ENCODE results near the gene EIF2AK2.

Gene EIF2AK2

GRCh38 chr2:37154785-37155184 lies 2.0 kb downstream of the EIF2AK2 start:
- no peak for TF ChIP-seq SIN3A (IDR thresholded peaks at IDR 0.05; ENCODE audit: borderline replicate concordance, insufficient read depth, low read length)
- no peak for TF ChIP-seq FOXP2 (optimal IDR thresholded peaks at IDR 0.05; ENCODE audit: borderline replicate concordance, extremely low read depth, extremely low read length, insufficient read depth)
- TF ChIP-seq, protein P1, sequence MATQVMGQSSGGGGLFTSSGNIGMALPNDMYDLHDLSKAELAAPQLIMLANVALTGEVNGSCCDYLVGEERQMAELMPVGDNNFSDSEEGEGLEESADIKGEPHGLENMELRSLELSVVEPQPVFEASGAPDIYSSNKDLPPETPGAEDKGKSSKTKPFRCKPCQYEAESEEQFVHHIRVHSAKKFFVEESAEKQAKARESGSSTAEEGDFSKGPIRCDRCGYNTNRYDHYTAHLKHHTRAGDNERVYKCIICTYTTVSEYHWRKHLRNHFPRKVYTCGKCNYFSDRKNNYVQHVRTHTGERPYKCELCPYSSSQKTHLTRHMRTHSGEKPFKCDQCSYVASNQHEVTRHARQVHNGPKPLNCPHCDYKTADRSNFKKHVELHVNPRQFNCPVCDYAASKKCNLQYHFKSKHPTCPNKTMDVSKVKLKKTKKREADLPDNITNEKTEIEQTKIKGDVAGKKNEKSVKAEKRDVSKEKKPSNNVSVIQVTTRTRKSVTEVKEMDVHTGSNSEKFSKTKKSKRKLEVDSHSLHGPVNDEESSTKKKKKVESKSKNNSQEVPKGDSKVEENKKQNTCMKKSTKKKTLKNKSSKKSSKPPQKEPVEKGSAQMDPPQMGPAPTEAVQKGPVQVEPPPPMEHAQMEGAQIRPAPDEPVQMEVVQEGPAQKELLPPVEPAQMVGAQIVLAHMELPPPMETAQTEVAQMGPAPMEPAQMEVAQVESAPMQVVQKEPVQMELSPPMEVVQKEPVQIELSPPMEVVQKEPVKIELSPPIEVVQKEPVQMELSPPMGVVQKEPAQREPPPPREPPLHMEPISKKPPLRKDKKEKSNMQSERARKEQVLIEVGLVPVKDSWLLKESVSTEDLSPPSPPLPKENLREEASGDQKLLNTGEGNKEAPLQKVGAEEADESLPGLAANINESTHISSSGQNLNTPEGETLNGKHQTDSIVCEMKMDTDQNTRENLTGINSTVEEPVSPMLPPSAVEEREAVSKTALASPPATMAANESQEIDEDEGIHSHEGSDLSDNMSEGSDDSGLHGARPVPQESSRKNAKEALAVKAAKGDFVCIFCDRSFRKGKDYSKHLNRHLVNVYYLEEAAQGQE (IDR thresholded peaks at IDR 0.05; ENCODE audit: insufficient read depth in 1 of 2, low read depth in 2 of 2, low read length in 2 of 2) = no peak
- no peak for TF ChIP-seq TAF1 (IDR thresholded peaks at IDR 0.05; ENCODE audit: borderline replicate concordance, insufficient read depth, low read length)
- no peak for TF ChIP-seq POLR2AphosphoS5 (IDR thresholded peaks at IDR 0.05; ENCODE audit: low read depth, low read length)

DNA sequence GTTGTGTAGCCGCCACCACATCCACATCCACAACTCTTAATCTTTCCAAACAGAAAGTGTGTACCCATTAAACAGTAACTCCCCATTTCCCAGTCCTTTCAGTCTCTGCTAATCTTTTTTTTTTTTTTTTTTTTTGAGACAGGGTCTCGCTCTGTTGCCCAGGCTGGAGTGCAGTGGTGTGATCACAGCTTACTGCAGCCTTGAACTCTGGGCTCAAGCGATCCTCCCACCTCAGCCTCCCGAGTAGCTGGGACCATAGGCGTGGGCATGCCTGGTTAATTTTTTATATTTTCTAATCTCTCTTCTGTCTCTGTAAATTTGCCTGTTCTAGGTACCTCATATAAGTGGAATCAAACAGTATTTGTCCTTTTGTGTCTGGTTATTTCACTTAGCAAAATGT lies 3.6 kb downstream of the EIF2AK2 start:
- TF ChIP-seq FOXP2 (optimal IDR thresholded peaks at IDR 0.05; ENCODE audit: borderline replicate concordance, extremely low read depth, extremely low read length, insufficient read depth) = no peak
- no peak for TF ChIP-seq POLR2AphosphoS5 (IDR thresholded peaks at IDR 0.05; ENCODE audit: low read depth, low read length)
- TF ChIP-seq SIN3A (IDR thresholded peaks at IDR 0.05; ENCODE audit: borderline replicate concordance, insufficient read depth, low read length) = no peak
- no peak for TF ChIP-seq TAF1 (IDR thresholded peaks at IDR 0.05; ENCODE audit: borderline replicate concordance, insufficient read depth, low read length)
- TF ChIP-seq, protein P1 (IDR thresholded peaks at IDR 0.05; ENCODE audit: insufficient read depth in 1 of 2, low read depth in 2 of 2, low read length in 2 of 2) = no peak

DNA sequence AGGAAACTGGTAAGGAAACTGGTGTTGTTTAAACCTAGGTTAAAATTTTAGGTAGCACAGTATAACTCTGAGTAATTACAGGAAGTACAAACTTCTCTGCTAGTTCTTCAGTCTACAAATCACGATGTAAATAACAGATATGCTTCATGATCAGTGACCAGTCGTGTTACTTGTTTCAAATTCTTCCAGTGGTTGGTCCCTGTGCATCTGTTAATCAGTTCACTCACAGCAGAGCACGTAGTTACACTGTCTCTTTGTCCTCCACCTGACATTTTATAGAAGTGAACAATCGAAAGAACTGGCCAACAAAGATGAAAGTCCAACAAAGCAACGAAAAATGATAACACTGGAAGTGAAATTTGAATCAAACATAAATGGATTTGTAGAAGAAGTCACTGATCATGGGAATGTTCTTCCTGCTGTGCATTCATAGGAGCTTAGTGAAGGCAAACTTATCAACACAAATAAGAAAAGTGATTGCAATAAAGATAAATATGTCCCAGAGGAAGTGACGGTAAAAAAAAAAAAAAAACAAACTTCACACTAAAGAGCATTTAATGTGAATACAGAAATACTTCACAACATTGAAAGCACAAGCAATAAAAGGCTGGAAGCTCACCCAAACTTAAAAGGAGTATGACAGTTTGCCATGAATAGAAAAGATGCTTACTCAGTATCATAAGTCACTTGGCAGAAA lies 7.0 kb downstream of the EIF2AK2 start:
- TF ChIP-seq FOXP2 (optimal IDR thresholded peaks at IDR 0.05; ENCODE audit: borderline replicate concordance, extremely low read depth, extremely low read length, insufficient read depth) (no peak), POLR2AphosphoS5 (IDR thresholded peaks at IDR 0.05; ENCODE audit: low read depth, low read length) (no peak), TAF1 (IDR thresholded peaks at IDR 0.05; ENCODE audit: borderline replicate concordance, insufficient read depth, low read length) (no peak), SIN3A (IDR thresholded peaks at IDR 0.05; ENCODE audit: borderline replicate concordance, insufficient read depth, low read length) (no peak)
- TF ChIP-seq, protein P1 (IDR thresholded peaks at IDR 0.05; ENCODE audit: insufficient read depth in 1 of 2, low read depth in 2 of 2, low read length in 2 of 2) = no peak

GRCh38 chr2:37148325-37148724 lies 8.5 kb downstream of the EIF2AK2 start:
- no peak for TF ChIP-seq SIN3A (IDR thresholded peaks at IDR 0.05; ENCODE audit: borderline replicate concordance, insufficient read depth, low read length)
- TF ChIP-seq, protein P1 (IDR thresholded peaks at IDR 0.05; ENCODE audit: insufficient read depth in 1 of 2, low read depth in 2 of 2, low read length in 2 of 2) = no peak
- no peak for TF ChIP-seq FOXP2 (optimal IDR thresholded peaks at IDR 0.05; ENCODE audit: borderline replicate concordance, extremely low read depth, extremely low read length, insufficient read depth)

Data from PFSK-1 (cell line).